ENCODE data around the gene DCC.

DNA sequence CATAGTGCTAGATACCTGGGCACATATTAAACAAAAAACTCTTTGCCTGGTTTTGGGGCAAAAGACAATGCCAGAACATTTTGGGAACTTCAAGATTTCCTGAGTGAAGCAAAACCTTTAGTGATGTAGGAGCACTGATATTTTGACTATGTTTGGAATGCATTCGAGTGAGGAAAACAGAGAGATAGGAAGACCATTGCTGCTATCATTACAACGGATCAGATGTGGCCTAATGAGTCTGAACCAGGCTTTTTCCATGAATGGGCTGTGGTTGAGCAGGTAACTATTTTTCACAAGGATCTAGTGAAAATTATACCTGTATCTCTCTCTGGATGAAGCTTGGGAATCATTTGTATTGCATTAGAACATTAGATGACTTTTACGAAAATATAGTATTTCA, 562.2 kb downstream of the DCC start:
- no peak for TF ChIP-seq CTCF (conservative IDR thresholded peaks at IDR 0.05; ENCODE audit: low read length)
- no peak for TF ChIP-seq EZH2phosphoT487 (IDR thresholded peaks at IDR 0.05; ENCODE audit: borderline replicate concordance)

Data from Loucy (cell line).